Activated CD4-positive, alpha-beta T cell treated with anti-CD3 and anti-CD28 coated beads, Interleukin-2, amount 10 ng/mL, durations not matched to agents 7 days and 5 days (primary cell): ENCODE results near the gene COL19A1. TPM values are rescaled to one million over a fixed set of nuclear protein-coding genes. Genes with fewer than 3 reads are reported as not detected.

Experiments
- CTCF ChIA-PET: fragments of 350-600 bp; sonication (Branson Sonifier 250); formaldehyde crosslinking; loops from one replicate; lab custom pipeline; 2021; ENCODE audit warnings: antibody characterized with exemption; lab: Charles Lee
- POLR2A ChIA-PET: fragments of 350-600 bp; sonication (Branson Sonifier 250); formaldehyde crosslinking; loops from one replicate; lab custom pipeline; 2021; ENCODE audit warnings: antibody characterized with exemption; lab: Charles Lee
- DNase-seq: peaks from one replicate; pipeline ENCODE4 v3.0.0-alpha.2; 2020
- H3K27ac Mint-ChIP-seq: one replicate; pipeline ENCODE4 v1.8.0; 2021; ENCODE audit warnings: mild to moderate bottlenecking, moderate library complexity, mixed read lengths
- H3K27me3 Mint-ChIP-seq: one replicate; pipeline ENCODE4 v1.8.0; 2021; ENCODE audit warnings: mixed read lengths
- H3K36me3 Mint-ChIP-seq: one replicate; pipeline ENCODE4 v1.8.0; 2021; ENCODE audit warnings: low read depth, mixed read lengths
- H3K4me1 Mint-ChIP-seq: one replicate; pipeline ENCODE4 v1.8.0; 2021; ENCODE audit warnings: mixed read lengths
- H3K4me3 Mint-ChIP-seq: one replicate; pipeline ENCODE4 v1.8.0; 2021; ENCODE audit warnings: mild to moderate bottlenecking, moderate library complexity, mixed read lengths
- H3K9me3 Mint-ChIP-seq: one replicate; pipeline ENCODE4 v1.8.0; 2021; ENCODE audit warnings: mixed read lengths
- total RNA-seq, 2 experiments: library from RNA; stranded (reverse); gene quantifications; one replicate each; pipeline ENCODE4 v1.2.3, GENCODE V29; 2021

COL19A1 gene
- total RNA-seq, 2 experiments from 2014 or later: not detected

DNA sequence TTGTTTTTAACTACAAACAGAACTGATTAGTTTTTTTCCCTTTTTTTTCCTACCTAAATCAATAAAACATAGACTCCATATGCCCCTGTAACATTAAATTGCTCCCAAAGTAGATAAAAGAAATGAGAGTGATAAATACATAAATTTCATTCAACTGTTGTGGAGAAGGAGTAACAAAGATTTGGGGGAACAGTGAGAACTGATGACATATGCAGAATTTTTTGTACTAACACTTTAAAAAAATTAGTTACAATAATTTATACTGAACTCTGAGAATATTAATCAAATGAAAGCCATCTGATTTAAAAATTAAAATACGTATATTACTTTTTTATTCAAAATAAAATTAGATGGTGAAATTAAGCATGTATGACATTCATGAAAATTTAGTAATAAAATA is 195.7 kb downstream of the COL19A1 start:
- no peak overlapping the region for H3K4me3 Mint-ChIP-seq
- ChIA-PET CTCF (no interaction called here), POLR2A (no interaction called here)
- no peak for DNase-seq
- H3K27me3 Mint-ChIP-seq: no peaks in the 10 kb centered on the region
- H3K4me1 Mint-ChIP-seq: no peaks in the 10 kb centered on the region
- no peak overlapping the region for H3K27ac Mint-ChIP-seq
- H3K36me3 Mint-ChIP-seq: no peaks in the 10 kb centered on the region
- no peaks in the 10 kb centered on the region for H3K9me3 Mint-ChIP-seq

DNA sequence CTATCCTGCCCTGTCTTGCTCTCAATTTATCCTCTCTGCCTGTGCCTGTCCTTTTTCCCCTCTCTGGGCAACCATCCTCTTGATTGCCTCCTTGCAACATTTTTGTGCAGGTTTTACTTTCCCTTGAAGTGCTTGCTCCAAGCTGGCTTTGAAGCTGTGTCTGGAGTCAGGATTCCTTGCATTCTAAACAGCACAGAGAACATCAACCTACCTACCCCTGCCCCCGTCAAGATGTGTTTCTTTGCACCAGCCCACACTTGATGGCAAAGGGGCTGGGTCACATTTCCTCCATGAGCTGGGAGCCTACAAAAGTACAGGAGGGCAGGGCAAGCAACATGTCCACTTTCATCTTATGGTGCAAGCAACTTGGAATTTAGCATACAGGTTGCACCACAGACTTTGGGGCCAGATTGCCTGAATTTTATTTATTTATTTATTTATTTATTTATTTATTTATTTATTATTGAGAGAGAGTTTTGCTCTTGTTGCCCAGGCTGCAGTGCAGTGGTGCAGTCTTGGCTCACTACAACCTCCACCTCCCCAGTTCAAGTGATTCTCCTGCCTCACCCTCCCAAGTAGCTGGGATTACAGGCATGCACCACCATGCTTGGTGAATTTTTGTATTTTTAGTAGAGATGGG is 206.3 kb downstream of the COL19A1 start:
- Mint-ChIP-seq H3K27me3 (no peaks in the 10 kb centered on the region), H3K27ac (no peak overlapping the region), H3K9me3 (no peaks in the 10 kb centered on the region), H3K4me1 (no peaks in the 10 kb centered on the region), H3K4me3 (no peak overlapping the region), H3K36me3 (no peaks in the 10 kb centered on the region)
- CTCF ChIA-PET: no interaction called here
- POLR2A ChIA-PET: no interaction called here
- no peak for DNase-seq

DNA sequence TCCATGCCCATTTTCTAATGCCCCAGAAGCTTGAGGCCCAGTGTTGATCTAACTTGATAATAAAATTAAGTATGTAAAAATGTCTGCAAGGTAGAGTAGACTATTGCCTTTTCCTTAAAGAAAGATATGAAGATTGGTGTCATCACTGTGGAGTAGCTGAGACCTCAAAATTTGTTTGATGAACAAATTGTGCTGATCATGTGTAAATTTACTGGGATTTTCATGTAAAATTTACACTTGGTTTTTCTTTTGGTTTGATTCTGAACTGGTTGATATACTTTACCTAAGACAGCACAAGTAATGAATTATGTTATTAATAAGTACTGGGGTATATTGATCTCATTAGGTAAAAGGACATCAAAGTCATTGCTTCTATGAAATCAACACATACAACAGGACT is 207.3 kb downstream of the COL19A1 start:
- no peak for DNase-seq
- no peaks in the 10 kb centered on the region for H3K4me1 Mint-ChIP-seq
- H3K27ac Mint-ChIP-seq: no peak overlapping the region
- POLR2A ChIA-PET: no interaction called here
- no peaks in the 10 kb centered on the region for H3K27me3 Mint-ChIP-seq
- CTCF ChIA-PET: no interaction called here
- H3K36me3 Mint-ChIP-seq: no peaks in the 10 kb centered on the region
- no peaks in the 10 kb centered on the region for H3K9me3 Mint-ChIP-seq
- no peak overlapping the region for H3K4me3 Mint-ChIP-seq

DNA sequence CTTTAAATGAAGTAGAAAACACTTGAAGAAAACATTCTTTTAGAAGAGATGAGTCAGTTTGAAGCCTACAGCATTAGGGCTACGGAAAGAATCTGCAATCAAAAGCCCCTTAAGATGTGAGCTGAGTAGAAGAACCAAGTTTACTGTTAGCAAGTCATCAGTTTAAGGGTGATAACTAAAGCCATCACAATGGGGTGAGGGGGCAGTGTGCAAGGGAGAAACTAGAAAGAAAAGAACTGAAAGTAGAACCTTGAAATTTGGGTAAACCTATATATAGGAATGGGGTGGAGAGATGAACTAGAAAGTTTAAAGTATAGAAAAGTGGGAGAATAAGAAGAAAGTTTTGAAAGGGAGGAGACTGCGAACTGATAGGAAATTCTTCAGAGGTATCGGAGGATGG is 212.9 kb downstream of the COL19A1 start:
- no peak for DNase-seq
- Mint-ChIP-seq H3K9me3 (no peaks in the 10 kb centered on the region), H3K36me3 (no peaks in the 10 kb centered on the region), H3K4me1 (no peaks in the 10 kb centered on the region), H3K27me3 (no peaks in the 10 kb centered on the region), H3K4me3 (no peak overlapping the region), H3K27ac (no peak overlapping the region)
- ChIA-PET POLR2A (no interaction called here), CTCF (no interaction called here)

DNA sequence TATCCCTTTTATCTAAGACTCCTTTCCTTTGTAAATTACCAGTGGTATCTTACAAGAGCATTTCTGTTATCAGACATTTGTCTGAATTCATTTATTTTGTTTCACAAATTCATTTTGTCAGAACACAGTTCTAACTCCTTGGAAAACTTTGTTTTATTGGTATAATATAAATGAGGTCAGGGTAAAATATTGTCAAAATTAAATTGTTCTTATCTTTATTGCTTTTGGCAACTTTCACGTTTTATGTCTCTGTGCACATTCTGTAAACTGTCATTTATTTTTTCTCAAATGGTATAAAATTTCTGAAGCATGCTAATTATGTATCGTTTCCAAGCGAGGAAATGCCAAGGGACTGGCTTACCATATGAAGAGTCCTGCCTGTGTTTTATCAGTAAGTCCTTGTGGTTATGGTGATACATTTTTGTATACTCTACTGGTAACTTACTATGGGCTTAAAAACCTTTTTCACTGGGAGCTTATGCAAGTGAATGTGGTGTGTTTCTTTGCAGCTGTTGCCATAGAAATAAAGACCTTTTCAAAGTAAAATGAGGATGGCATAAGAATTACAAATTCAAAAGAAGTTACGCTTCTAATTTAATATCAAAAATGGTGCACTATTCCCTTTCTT is 214.2 kb downstream of the COL19A1 start:
- no peak overlapping the region for H3K4me3 Mint-ChIP-seq
- no peaks in the 10 kb centered on the region for H3K27me3 Mint-ChIP-seq
- H3K9me3 Mint-ChIP-seq: no peaks in the 10 kb centered on the region
- no peaks in the 10 kb centered on the region for H3K36me3 Mint-ChIP-seq
- no peak for DNase-seq
- POLR2A ChIA-PET: no interaction called here
- CTCF ChIA-PET: no interaction called here
- no peaks in the 10 kb centered on the region for H3K4me1 Mint-ChIP-seq
- H3K27ac Mint-ChIP-seq: no peak overlapping the region

DNA sequence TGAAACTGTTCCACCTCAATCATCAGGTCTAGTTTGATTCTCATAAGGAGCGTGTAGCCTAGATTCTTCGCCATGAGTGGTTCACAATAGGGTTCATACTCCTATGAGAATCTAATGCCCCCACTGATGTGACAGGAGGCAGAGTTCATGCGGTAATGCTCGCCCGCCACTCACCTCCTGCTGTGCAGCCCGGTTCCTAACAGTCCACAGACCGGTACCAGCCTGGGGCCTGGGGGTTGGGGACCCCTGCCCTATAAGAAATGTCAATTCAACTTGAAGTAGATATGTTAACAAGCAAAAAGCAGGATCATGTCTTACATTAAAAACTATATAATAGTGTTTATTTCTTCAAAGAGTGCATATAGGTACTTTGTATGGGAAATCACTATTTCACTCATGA is 216.5 kb downstream of the COL19A1 start:
- no peak for DNase-seq
- ChIA-PET POLR2A (no interaction called here), CTCF (no interaction called here)
- Mint-ChIP-seq H3K27me3 (no peaks in the 10 kb centered on the region), H3K4me1 (no peaks in the 10 kb centered on the region), H3K36me3 (no peaks in the 10 kb centered on the region), H3K4me3 (no peak overlapping the region), H3K27ac (no peak overlapping the region), H3K9me3 (no peaks in the 10 kb centered on the region)

DNA sequence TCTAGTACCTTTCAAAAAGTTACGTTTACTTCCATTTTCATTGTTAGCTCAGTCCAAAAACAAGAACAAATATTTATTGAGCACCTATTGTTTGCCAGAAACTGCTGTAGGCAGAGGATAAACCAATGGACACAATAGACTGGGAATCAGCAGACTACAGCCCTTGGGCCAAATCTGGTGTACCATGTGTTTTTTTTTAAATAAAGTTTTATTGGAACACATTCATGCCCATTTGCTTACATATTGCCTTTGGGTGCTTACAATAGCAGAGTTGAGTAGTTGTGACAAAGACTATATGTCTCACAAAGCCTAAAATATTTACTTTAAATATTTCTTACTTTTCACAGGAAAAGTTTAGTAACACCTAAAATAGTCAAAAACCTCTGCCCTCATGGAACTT is 220.4 kb downstream of the COL19A1 start:
- Mint-ChIP-seq H3K4me3 (no peak overlapping the region), H3K27ac (no peak overlapping the region), H3K4me1 (no peaks in the 10 kb centered on the region), H3K36me3 (no peaks in the 10 kb centered on the region), H3K9me3 (no peaks in the 10 kb centered on the region), H3K27me3 (no peaks in the 10 kb centered on the region)
- ChIA-PET CTCF (interaction anchor here (0.6 kb wide), 1 partner anchor 45 kb away, joined by 3 read pairs; no protein-coding TSS in a partner anchor), POLR2A (no interaction called here)
- no peak for DNase-seq

DNA sequence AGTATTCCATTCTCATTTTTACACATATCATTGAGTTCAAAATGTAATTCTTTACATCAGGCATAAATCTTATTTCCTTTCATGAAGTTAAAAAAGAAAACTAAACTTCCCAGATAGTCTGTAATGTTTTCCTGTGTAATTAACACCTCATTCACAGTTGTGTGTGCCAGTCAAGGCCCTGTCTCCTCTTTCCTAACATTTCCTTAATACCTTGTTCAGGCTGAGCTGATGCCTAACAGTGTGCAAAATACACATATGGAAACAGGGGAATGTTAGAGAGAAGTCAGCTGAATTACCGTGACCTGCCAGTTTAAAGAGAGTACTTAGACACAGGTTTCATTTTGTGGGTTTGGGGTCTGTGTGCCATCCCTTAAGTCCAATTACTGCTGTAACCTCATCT is 227.8 kb downstream of the COL19A1 start:
- H3K27me3 Mint-ChIP-seq: no peaks in the 10 kb centered on the region
- CTCF ChIA-PET: no interaction called here
- H3K27ac Mint-ChIP-seq: no peak overlapping the region
- no peaks in the 10 kb centered on the region for H3K36me3 Mint-ChIP-seq
- POLR2A ChIA-PET: no interaction called here
- H3K4me1 Mint-ChIP-seq: no peaks in the 10 kb centered on the region
- no peak overlapping the region for H3K4me3 Mint-ChIP-seq
- no peaks in the 10 kb centered on the region for H3K9me3 Mint-ChIP-seq
- DNase-seq: no peak

DNA sequence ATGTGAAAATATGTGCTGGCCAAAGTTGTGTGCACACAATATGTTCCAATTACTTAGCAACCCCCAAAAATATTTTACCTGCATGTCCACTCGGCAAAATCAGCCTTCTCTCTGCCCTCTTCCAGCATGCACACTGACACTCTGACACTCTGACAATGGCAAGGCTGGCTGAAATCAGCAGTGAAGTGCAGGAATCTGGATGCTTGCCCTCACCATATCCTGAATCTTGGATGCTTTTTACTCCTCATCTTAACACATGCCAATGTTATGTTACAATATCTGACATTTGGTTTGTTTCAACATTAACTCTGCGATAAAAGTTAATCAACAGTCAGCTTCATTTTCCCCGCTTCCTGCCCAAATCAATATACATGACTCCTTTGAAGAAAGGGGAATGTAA is 233.4 kb downstream of the COL19A1 start:
- ChIA-PET CTCF (no interaction called here), POLR2A (no interaction called here)
- no peak overlapping the region for H3K27ac Mint-ChIP-seq
- peaks cover 4% of the 10 kb centered on the region for H3K27me3 Mint-ChIP-seq
- DNase-seq: no peak
- H3K9me3 Mint-ChIP-seq: no peaks in the 10 kb centered on the region
- H3K36me3 Mint-ChIP-seq: no peaks in the 10 kb centered on the region
- no peaks in the 10 kb centered on the region for H3K4me1 Mint-ChIP-seq
- H3K4me3 Mint-ChIP-seq: no peak overlapping the region

DNA sequence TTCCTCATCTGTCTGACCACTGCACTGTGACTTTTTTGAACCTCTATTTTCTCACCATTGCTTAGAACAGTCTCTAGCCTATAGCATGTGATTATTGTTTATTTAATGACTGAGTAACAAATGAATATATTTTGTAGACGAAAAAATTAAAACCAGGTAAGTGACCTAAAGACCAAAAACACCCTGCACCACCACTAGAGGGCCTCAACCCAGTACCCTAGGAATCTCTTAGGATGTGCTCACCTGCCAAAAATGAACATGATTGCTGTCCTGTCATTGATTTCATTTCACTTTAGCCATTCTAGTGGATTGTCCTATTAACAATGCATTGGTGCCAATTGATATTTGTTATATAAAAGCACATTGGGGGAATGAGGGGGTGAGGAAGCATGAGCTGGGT is 237.4 kb downstream of the COL19A1 start:
- Mint-ChIP-seq H3K36me3 (no peaks in the 10 kb centered on the region), H3K27me3 (peaks cover 7% of the 10 kb centered on the region), H3K4me3 (no peak overlapping the region), H3K4me1 (no peaks in the 10 kb centered on the region), H3K9me3 (no peaks in the 10 kb centered on the region), H3K27ac (no peak overlapping the region)
- no peak for DNase-seq
- ChIA-PET CTCF (no interaction called here), POLR2A (no interaction called here)

DNA sequence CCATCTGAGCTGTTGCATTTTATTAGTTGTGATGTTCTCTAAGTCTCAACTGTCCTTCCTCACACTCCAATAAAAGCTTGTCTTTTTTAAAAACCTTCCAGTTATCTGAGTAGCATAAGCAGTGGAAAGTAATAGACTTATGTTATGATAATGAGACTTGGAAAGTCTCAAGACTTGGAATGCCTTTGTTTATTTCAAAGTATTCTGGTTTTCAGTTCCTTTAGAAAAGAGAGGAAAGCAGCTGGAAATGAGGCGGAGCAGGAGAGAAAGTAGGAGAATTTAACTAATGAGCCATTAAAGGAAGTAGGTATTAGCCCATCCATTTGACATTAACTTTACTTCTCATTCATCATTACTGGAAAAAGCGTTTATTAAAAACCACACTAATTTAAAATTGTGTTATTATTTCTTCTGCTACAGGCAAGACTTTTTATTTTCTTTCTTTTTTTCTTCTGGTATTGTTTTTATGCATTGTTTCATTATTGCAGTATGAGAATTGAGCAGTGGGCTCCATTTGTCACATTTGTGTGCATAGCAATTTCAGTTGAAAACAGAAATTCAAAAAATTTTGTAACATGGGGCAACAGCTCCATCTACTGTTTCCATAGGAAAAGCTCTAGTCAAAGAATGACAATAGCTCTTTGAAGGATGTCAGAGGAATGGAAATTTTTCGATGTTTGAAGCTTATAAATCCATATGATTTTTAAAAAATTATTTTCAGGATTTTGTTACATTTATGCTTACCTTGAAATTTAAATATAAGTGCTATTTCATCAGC is 241.7 kb downstream of the COL19A1 start:
- DNase-seq: peak; percentile 26
- Mint-ChIP-seq H3K27me3 (peaks cover 8% of the 10 kb centered on the region), H3K27ac (no peak overlapping the region), H3K4me3 (no peak overlapping the region), H3K4me1 (no peaks in the 10 kb centered on the region), H3K36me3 (no peaks in the 10 kb centered on the region), H3K9me3 (no peaks in the 10 kb centered on the region)
- ChIA-PET CTCF (interaction anchor here (1.2 to 1.3 kb wide), 2 partner anchors 9 to 382 kb away, joined by 3 to 4 read pairs; no protein-coding TSS in a partner anchor), POLR2A (no interaction called here)

DNA sequence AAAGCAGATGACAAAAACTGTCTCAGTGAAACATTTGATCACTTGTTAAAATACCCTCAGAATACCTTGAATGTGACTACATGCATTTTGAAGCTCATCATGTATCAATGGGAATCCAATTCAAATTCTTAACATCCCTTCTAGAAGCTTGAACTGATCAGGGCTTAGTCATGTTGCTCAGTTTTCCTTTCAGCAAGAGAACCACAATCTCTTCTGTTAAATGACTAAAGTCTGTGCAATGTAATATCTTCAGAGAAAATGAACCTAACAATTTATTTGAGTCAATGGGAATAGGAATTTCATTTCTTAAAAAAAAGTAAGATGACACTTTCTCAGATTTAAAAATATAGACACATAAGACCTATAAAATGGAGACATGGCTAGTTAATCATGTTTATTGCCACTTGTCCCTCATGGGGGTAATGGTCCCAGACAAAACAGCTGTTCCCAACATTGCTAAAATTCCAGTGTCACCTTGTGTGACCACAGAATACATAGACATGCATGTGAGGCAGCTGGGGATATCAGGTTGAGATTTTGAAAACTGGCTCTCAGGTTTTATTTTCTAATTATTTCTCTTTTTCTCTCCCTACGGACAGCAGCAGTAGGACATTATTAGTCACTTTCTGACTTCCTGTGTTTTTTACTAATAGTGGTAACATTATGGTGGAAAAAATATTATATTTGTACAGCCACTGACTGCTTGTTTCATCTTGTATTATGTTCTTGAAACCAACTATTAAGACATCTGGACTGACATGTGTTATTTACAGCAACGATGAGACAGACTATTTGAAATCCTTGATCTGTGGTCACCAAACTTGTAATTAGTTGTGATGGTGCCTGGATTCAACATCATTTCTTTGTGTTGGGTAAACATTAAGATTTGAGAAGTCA is 244.0 kb downstream of the COL19A1 start:
- H3K36me3 Mint-ChIP-seq: no peaks in the 10 kb centered on the region
- POLR2A ChIA-PET: no interaction called here
- peaks cover 6% of the 10 kb centered on the region for H3K27me3 Mint-ChIP-seq
- DNase-seq: no peak
- no peak overlapping the region for H3K4me3 Mint-ChIP-seq
- H3K4me1 Mint-ChIP-seq: no peaks in the 10 kb centered on the region
- CTCF ChIA-PET: no interaction called here
- no peak overlapping the region for H3K27ac Mint-ChIP-seq
- H3K9me3 Mint-ChIP-seq: no peaks in the 10 kb centered on the region

DNA sequence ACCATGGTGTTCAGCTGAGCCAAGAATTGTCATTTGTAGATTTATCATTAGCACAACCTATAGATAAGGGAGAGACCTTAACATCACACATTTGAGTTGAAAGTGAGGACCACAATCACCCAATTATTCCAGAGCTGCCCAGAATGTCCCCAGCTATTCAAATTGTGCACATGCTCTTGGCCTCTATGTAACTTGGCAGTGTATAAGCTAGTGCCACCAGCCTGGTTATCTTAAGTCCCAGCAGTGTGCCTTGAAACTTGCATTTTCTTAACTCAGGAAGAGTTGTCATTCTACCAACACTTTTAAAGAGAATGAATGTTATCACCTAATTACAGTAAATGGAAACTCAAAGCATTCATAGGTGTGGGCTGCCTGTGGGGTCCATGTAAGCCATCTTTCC is 245.4 kb downstream of the COL19A1 start:
- no peaks in the 10 kb centered on the region for H3K4me1 Mint-ChIP-seq
- H3K27ac Mint-ChIP-seq: no peak overlapping the region
- no peaks in the 10 kb centered on the region for H3K36me3 Mint-ChIP-seq
- peaks cover 9% of the 10 kb centered on the region for H3K27me3 Mint-ChIP-seq
- CTCF ChIA-PET: no interaction called here
- DNase-seq: no peak
- no peak overlapping the region for H3K4me3 Mint-ChIP-seq
- no peaks in the 10 kb centered on the region for H3K9me3 Mint-ChIP-seq
- POLR2A ChIA-PET: no interaction called here
